Left hindlimb (tissue), 1 donor: Measurements from ENCODE around the gene PRKN.
"Not testable (repeated sequence)": the region's sequence is repeated elsewhere in the genome, so short reads cannot be mapped to it uniquely, and the experiment has no call there.

Source experiments
- DNase-seq: peaks from one replicate; pipeline ENCODE4 v3.0.0-alpha.2; 2018

Gene PRKN

GRCh38 chr6:161496271-161496670, 1231.3 kb downstream of the PRKN start:
- DNase-seq: not testable (repeated sequence)

- no peak for DNase-seq
These were observed 1233.0 kb downstream of the PRKN start for GRCh38 chr6:161494566-161494965.

DNA sequence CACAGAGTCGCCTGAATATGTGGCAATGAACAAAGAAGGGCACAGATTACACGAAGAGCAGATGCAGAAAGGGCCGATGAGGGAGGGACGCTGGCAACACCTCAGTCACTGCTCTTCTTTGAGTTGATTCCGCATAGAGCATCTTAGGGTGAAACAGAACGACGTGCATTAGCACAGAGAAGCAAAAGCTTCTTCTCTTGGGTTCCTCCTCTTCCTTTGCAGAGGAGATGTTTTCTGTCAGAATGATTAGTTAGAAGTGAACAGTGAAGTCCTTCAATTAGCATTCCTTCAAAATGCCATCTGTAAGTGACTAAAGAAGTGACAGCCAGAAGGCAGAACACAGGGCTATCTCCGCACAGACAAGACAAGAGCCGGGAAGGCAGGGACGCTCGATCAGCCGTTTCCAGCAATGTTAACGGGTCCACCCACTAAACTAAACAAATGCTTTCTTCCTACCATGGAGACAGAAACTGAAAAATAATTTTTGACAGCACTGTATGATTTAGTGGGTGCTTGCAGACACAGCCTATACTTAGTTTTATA, 1233.9 kb downstream of the PRKN start:
- no peak for DNase-seq

- no peak for DNase-seq
These were observed 1237.8 kb downstream of the PRKN start for GRCh38 chr6:161489626-161490306.

- no peak for DNase-seq
These were observed 1239.9 kb downstream of the PRKN start for GRCh38 chr6:161487694-161488093.

- DNase-seq: no peak
These were observed 1240.4 kb downstream of the PRKN start for GRCh38 chr6:161487217-161487531.

DNA sequence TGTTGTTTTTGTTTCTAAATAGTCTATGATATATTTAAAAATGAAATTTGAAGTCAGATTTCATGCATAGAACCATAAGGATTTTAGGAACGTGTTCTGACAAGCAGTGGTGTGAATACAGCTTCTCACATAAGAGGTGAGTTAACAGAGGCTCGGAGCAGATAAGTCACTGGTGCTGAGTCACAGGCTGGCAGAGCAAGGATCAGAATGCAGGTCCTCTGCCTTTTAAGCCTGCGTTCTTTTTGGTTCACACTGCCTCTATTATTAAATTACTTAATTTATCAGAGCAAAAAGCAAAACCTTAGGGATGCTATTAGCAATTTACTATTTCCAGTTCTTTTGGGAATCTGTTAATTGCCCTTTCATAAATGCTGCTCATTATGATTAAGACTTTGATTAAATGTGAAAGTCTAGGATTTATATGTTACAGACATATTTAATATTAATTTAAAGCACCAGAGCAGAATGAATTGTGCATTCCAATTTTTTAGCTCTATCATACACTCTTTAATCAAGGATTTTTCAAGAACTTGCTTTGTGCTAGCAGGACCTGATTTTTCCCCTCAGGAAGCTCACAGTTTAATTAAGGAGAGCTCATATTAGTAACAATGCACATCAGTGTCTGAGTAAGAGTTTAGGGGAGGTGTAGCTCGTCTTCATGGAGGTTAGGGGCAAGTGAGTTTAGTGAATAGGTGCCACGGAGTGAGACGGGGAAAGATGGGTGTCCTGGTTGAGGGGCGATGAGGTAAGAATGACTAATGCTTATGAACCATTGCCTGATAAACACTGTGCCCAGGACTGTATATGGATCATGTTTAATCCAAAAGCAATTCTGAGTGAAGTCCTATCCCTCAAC, 1241.0 kb downstream of the PRKN start:
- no peak for DNase-seq

DNA sequence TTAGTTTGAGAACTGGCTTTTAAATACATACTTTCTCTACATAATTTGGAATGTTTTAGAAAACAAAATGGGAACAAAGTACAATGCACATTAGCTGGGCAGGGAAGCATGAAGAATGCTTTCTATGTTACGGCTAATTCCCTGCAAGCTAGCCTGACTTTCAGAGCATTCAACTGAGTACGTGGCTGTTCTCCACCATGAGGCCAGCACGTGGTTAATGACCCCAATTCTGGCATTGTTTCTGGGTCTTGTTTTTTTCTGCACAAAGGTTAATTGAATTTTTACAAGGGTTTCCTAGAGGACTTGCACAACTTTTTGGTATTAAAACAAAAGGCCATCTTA, 1245.1 kb downstream of the PRKN start:
- DNase-seq: no peak

- DNase-seq: no peak
These were observed 1245.6 kb downstream of the PRKN start for GRCh38 chr6:161481786-161482516.

DNA sequence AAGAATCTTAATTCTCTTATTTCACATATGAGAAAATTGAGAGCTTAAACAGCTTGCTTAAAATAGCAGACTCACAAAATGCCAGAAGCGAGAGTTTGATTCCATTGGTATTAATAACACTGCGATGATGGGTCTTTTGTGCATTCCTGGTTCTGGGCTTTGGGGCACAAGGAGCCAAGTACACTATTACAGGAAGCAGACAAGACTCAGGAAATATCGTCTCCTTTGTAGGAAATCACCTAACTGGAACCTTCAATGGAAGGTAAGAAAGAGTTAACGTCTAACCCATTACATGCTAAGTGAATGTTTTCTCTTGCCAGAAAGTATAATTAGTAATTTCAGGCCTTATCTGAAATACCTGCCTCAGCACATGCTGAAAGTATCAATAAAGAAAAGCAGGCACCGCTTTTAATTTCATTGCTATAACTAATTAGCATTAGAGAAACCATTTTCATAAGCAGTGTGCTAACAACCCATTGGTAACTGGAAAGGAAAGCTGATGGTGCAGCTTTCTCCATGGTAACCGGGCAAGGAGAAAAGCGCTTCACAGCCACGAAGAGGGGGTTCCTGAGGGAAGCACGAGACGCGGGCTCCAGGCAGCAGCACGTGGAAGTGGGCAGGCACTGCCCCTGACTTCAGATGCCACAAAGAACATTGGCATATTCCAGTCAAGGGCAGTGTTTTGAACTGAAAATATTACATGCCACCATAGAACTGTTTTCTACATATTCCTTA, 1247.0 kb downstream of the PRKN start:
- DNase-seq: no peak

- no peak for DNase-seq
These were observed 1248.2 kb downstream of the PRKN start for GRCh38 chr6:161479376-161479775.

DNA sequence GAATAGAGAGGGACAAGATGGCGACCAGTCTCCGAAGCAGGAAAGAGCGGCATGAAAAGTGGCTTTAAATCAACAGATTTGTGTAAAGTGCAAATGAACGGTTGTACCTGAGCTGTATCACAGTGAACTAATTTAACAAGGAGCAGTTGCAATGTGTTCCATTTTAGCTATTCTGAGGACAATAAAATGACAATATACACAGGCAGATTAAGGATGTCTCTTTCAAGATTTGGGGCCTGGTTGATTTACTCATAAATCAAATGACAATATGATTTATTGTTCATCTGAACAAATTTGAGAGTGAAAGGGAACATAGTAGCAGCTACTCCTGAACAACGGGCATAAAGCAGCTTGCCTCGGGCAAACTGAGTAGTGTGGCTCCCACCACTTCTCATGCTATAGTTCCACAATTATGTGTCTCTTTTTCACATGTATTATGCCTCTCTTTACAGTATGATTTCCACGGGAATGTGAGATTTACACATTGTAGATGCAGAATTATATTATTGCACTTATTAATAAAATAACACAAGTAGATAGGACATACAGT, 1249.6 kb downstream of the PRKN start:
- no peak for DNase-seq

DNA sequence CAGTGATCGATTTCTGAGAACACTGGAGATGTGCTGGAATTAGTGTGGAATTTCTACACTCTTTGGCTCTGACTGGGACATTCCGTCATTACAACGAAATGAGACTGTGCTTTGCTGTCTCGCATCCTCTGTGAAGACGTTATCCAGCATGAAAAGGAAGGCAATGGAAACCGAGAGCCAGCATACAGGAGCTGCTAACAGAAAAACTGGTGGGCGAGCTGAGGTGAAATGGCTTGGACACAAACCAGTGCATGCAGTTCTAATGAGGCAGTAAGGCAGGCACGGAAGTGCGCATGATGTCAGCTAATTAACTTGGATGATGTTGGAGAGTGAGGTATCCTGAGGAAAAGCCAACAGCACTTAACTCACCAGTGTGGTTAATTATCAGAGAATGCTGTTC, 1250.9 kb downstream of the PRKN start:
- peak; percentile 31 for DNase-seq

DNA sequence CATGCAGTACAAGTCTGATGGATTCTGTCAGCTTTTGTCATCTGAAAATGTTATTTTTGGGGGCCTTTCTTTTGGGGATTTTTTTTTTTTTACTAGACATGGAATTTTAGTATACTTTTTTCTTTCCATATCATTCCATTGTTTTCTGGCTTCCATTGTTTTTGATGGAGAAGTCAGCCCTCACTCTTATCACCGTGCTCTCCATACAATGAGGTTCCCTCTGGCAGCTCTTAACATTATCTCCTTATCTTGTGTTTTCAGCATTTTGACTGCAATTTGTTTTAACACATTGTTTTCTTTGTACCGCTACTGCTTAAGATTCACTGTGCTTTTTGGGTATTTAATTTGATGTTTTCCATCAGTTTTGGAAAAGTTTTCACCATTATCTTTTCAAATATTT, 1262.2 kb downstream of the PRKN start:
- no peak for DNase-seq

DNA sequence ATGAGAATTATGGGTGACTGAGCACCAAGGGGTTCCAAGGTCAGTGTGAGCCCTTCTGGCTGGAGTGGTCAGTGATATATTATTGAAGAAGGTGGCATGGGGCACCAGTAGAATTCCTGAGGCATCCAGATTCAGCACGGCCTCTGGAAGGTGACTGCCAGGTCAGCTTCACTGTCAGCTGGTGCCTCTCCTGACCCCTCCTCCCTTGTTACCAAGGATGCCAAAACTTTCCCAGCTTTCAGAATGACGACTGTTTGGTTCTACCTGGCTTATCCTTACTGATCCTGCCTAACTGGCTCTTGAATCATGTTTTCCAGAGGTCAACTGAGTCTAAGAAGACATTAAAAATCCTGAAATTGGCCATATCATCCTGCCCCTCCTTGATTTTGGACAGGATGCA, 1264.5 kb downstream of the PRKN start:
- DNase-seq: no peak

DNA sequence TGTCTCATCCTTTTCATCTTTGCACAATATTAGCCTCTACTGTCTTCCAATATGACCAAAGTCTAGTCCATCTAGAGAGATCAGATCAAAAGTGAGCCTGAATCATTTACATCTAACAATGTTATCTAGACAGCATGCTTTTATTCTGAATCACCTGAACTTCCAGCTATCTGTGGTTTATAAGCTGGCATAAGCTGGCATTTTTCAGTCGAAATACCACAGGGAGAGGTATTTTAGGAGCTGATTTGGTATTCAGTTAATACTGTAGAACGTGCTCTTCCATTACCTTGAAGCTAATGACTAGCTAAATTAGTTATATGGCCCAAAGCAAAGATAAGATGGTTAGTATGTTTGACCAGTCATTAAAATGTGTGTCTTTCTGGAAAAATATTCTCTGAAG, 1265.4 kb downstream of the PRKN start:
- DNase-seq: no peak

DNA sequence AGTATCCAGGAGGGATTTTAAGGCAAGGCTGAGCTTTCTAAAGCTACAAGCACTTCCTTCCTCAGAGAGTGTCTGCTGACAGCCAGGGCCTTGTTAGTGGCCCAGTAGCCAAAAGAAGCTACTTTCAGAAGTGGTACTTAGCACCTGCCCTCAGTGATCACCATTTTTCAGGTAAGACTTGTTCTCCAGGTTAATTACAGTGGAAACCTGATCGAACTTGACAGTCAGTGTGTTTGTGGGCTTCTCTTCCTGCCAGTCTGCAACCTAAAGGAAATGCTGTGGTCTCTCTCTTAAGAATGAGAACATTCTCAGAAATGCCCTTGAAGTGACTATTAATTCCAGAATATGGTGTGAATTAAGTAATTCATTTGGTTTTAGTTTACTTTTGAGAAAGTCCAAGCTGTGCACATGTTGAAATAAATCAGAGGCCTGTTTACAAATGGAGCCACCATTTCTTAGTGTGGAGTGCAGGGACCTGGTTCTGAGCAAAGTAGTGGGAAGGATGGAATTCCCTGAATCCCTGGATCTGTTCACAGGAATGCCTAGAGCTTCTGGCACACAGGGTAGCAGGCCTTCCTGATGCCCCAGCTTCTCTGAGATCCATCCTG, 1268.5 kb downstream of the PRKN start:
- DNase-seq: no peak

DNA sequence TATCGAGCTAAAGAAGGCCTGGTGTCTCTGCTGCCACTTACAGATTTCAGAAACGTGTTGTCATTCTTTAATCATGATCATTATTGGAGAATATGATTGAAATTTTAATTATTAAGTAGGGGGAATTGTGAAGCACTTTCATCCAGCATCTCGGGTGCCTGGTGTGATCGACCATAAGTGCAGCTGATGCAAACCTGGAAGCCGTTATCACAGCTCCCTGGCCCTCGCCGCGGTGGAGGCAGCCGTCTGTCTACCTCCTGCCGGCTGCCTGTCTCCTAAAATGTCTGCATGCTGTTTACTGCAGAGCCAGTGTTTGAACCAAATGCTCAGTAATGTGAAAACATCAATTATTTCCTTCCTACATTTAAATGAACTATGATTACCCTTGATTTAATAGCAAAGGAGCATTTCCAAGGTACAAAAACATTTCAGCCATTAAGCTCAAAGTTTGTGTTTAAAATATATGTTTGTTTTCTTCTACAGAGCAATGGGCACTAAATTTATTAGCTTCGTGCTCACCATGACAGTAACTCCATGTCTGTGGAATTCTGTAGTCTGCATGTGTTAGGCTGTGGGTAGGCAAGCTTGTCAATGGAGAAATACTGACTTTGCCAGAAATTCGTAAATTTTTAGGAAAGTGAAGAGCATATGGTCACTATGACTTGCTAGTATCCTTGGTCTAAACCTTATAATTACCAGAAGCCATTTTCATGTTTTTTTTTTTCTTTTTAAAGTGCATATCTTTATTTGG, 1269.2 kb downstream of the PRKN start:
- no peak for DNase-seq

DNA sequence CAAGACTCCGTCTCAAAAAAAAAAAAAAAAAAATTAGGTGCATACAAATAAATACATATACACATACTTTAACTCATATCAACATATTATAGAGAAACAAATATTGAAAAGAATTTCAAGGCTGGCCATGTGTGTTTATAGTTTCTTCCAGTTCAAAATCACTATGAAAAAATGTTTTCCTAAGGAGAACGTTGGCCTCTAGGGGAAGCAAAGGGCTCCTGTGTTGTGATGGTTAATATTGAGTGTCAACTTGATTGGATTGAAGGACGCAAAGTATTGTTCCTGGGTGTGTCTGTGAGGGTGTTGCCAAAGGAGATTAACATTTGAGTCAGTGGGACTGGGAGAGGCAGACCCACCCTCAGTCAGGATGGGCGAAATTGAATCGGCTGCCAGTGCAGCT, 1271.7 kb downstream of the PRKN start:
- no peak for DNase-seq

DNA sequence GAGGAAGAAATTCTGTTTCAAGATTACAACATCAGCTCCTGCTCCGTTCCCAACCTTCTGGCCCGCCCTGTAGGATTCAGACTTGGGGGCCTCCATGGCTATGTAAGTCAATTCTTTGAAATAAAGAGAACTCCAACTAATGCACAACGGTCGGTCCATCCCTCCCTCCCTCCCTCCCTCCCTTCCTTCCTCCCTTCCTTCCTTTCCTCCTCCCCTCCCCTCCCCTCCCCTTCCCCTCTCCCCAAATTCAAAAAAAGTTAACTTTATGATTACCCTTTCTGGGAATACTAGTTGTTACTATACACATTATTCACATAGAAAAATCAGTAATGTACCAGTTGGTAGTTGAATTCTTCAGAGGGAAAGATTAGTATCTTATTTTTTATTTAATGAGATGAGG, 1274.0 kb downstream of the PRKN start:
- DNase-seq: no peak

- DNase-seq: no peak
These were observed 1275.3 kb downstream of the PRKN start for GRCh38 chr6:161452241-161452640.

GRCh38 chr6:161449521-161449920, 1278.0 kb downstream of the PRKN start:
- DNase-seq: no peak
